ENCODE measurements around the gene RAB11FIP4.

RAB11FIP4 gene

DNA sequence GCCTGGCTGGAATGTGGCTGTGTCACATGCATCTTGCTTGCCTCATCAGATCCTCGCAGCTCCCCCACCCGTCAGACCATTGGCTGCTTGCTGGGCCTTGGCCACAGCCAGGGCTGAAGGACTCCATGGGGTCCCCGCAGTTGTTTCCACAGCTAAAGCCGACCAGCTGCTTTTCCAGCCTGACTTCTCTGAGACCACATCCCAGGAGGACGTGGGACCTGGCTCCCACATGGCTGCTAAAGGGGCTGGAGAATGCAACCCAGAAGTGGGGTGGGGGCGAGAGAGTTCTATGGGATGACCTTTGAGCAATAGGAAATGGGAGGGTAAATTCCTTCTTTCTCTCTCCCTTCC is 193.8 kb downstream of the RAB11FIP4 start:
- no peak for TF ChIP-seq CTCF (IDR thresholded peaks at IDR 0.05; ENCODE audit: low read depth, low read length)
- DNase-seq (ENCODE audit: extremely low read depth, low read depth): no peak

GRCh38 chr17:31586946-31587345 is 195.5 kb downstream of the RAB11FIP4 start:
- no peak for DNase-seq (ENCODE audit: extremely low read depth, low read depth)
- no peak for TF ChIP-seq CTCF (IDR thresholded peaks at IDR 0.05; ENCODE audit: low read depth, low read length)

- DNase-seq (ENCODE audit: extremely low read depth, low read depth): no peak
- no peak for TF ChIP-seq CTCF (IDR thresholded peaks at IDR 0.05; ENCODE audit: low read depth, low read length)
Observed at GRCh38 chr17:31587462-31587861, 196.0 kb downstream of the RAB11FIP4 start.
